ENCODE measurements around the gene VPS18.

Gene VPS18

GRCh38 chr15:40869686-40870085 is 24.6 kb upstream of the VPS18 start:
- DNase-seq (ENCODE audit: low read depth) = no peak

- DNase-seq (ENCODE audit: low read depth) = no peak
Observed at GRCh38 chr15:40870716-40871115, 23.5 kb upstream of the VPS18 start.

- no peak for DNase-seq (ENCODE audit: low read depth)
Observed at GRCh38 chr15:40871749-40872617, 22.3 kb upstream of the VPS18 start.

- DNase-seq (ENCODE audit: low read depth) = no peak
Observed at GRCh38 chr15:40872791-40873693, 21.2 kb upstream of the VPS18 start.

- DNase-seq (ENCODE audit: low read depth) = no peak
Observed at GRCh38 chr15:40873694-40874561, 20.3 kb upstream of the VPS18 start, which contains the start of gene RHOV. RHOV (minus strand) TSS chr15:40874234; CDS start chr15:40874139, 95 bp downstream.

- DNase-seq (ENCODE audit: low read depth) = no peak
Observed at GRCh38 chr15:40875991-40876730, 18.1 kb upstream of the VPS18 start.

- no peak for DNase-seq (ENCODE audit: low read depth)
Observed at GRCh38 chr15:40877694-40878093, 16.6 kb upstream of the VPS18 start.

GRCh38 chr15:40878785-40879184 is 15.5 kb upstream of the VPS18 start:
- DNase-seq (ENCODE audit: low read depth) = no peak

GRCh38 chr15:40879609-40880008 is 14.6 kb upstream of the VPS18 start:
- DNase-seq (ENCODE audit: low read depth) = no peak

GRCh38 chr15:40881351-40881750 is 12.9 kb upstream of the VPS18 start:
- DNase-seq (ENCODE audit: low read depth) = no peak

GRCh38 chr15:40886586-40886985 is 7.7 kb upstream of the VPS18 start:
- no peak for DNase-seq (ENCODE audit: low read depth)

GRCh38 chr15:40889112-40889511 is 5.1 kb upstream of the VPS18 start:
- no peak for DNase-seq (ENCODE audit: low read depth)

GRCh38 chr15:40891138-40891537 is 3.1 kb upstream of the VPS18 start:
- no peak for DNase-seq (ENCODE audit: low read depth)

GRCh38 chr15:40891810-40892446 is 2.3 kb upstream of the VPS18 start:
- DNase-seq (ENCODE audit: low read depth) = no peak

GRCh38 chr15:40892447-40893012 is 1.7 kb upstream of the VPS18 start:
- no peak for DNase-seq (ENCODE audit: low read depth)

GRCh38 chr15:40893019-40893670 is 1.1 kb upstream of the VPS18 start:
- DNase-seq (ENCODE audit: low read depth) = no peak

GRCh38 chr15:40894681-40895448 is 615 bp downstream of the VPS18 start:
- DNase-seq (ENCODE audit: low read depth) = peak; percentile 48

GRCh38 chr15:40899536-40900207 is 5.4 kb downstream of the VPS18 start:
- DNase-seq (ENCODE audit: low read depth) = no peak
